GM12878 (cell line): ENCODE data around the gene GALNT18. TPM values are rescaled to one million over a fixed set of nuclear protein-coding genes. Genes with fewer than 3 reads are reported as not detected.

Experiments
- ATAC-seq: fragments of 200-7000 bp; cut with Tn5 transposase; 3 replicates; pipeline ENCODE4 v1.9.1; 2020; ENCODE audit warnings: mild to moderate bottlenecking, moderate library complexity
- BruUV-seq: library from RNA; stranded (reverse); fragments of 400-500 nt; replicated peaks from 2 replicates; lab custom pipeline; 2021; lab: Mats Ljungman, UMichigan
- CTCF ChIA-PET: fragments of 300-600 bp; sonication (Branson Sonifier 250); formaldehyde crosslinking; extraction: SDS; loops from one replicate; lab custom pipeline; 2021; ENCODE audit warnings: inconsistent platforms; lab: Yijun Ruan, JAX
- POLR2A ChIA-PET: fragments of 350-600 bp; formaldehyde crosslinking; extraction: SDS; loops from one replicate; lab custom pipeline; 2021; ENCODE audit warnings: inconsistent platforms; lab: Charles Lee
- RAD21 ChIA-PET: fragments of 300-600 bp; sonication (Branson Sonifier 250); formaldehyde crosslinking; loops from one replicate; lab custom pipeline; 2023; ENCODE audit warnings: antibody characterized with exemption; ENCODE audit not compliant: unreplicated experiment; lab: Charles Lee
- SMC1A ChIA-PET: fragments of 300-600 bp; sonication (Branson Sonifier 250); formaldehyde crosslinking; loops from one replicate; lab custom pipeline; 2023; ENCODE audit not compliant: unreplicated experiment, uncharacterized antibody; lab: Charles Lee
- DNase-seq: peaks from one replicate; pipeline ENCODE4 v3.0.0-alpha.2; 2011; ENCODE audit warnings: low read depth, low spot score
- FAIRE-seq: peaks from 3 replicates; lab custom pipeline; 2011; peaks lifted over from hg19 to GRCh38; lab: Jason Lieb, UNC
- H2AFZ ChIP-seq: 2 replicates; pipeline ENCODE4 v1.6.0; 2011; ENCODE audit warnings: low read depth, low read length, control low read depth; ENCODE audit not compliant: control insufficient read depth
- H3K27ac ChIP-seq: 2 replicates; pipeline ENCODE4 v1.5.1; 2011; ENCODE audit warnings: control low read depth; ENCODE audit not compliant: control insufficient read depth, insufficient read depth
- H3K27me3 ChIP-seq, 2 experiments: replicated peaks in 1 of 2; 2 replicates each; pipeline versions ENCODE4 v1.6.0 to v1.6.1; 2011; ENCODE audit warnings: low read length in 1 of 2; ENCODE audit not compliant: control insufficient read depth in 2 of 2, insufficient read depth in 2 of 2
- H3K36me3 ChIP-seq, 2 experiments: 2 replicates each; pipeline ENCODE4 v1.5.1; 2011; ENCODE audit warnings: low read length in 1 of 2; ENCODE audit not compliant: control insufficient read depth in 2 of 2, insufficient read depth in 2 of 2
- H3K4me1 ChIP-seq: 2 replicates; pipeline ENCODE4 v1.6.1; 2011; ENCODE audit warnings: mild to moderate bottlenecking, low read length, moderate library complexity, mixed read lengths; ENCODE audit not compliant: control insufficient read depth, insufficient read depth
- H3K4me2 ChIP-seq: 2 replicates; pipeline ENCODE4 v1.6.0; 2011; ENCODE audit warnings: control low read depth; ENCODE audit not compliant: control insufficient read depth, insufficient read depth
- H3K4me3 ChIP-seq: fragments of 200-600 bp; sonication (generic); 2 replicates; pipeline ENCODE4 v1.5.1; 2016
- H3K79me2 ChIP-seq: 2 replicates; pipeline ENCODE4 v1.6.0; 2011; ENCODE audit warnings: low read length; ENCODE audit not compliant: control insufficient read depth, insufficient read depth
- H3K9ac ChIP-seq: 2 replicates; pipeline ENCODE4 v1.8.0; 2011; ENCODE audit warnings: low read length, control low read depth, mixed read lengths; ENCODE audit not compliant: control insufficient read depth, insufficient read depth
- H3K9me3 ChIP-seq: replicated peaks from 3 replicates; pipeline ENCODE4 v1.5.1; 2011; ENCODE audit warnings: mild to moderate bottlenecking, low read length; ENCODE audit not compliant: control insufficient read depth, insufficient read depth
- H4K20me1 ChIP-seq: 2 replicates; pipeline ENCODE4 v1.6.0; 2011; ENCODE audit not compliant: control insufficient read depth, insufficient read depth
- ATF3 ChIP-seq: IDR thresholded peaks from 2 replicates; pipeline ENCODE4 v1.6.1; 2011; ENCODE audit warnings: low read depth, mild to moderate bottlenecking, low read length, moderate library complexity, borderline replicate concordance; ENCODE audit errors: extremely low read depth
- E2F4 ChIP-seq: IDR thresholded peaks from 2 replicates; pipeline ENCODE4 v1.6.1; 2012; ENCODE audit warnings: low read depth, low read length, improper control_type of control experiment
- NFXL1 ChIP-seq: fragments of 450-650 bp; IDR thresholded peaks from 2 replicates; pipeline ENCODE4 v1.6.1; 2017; ENCODE audit warnings: antibody characterized with exemption, mild to moderate bottlenecking, borderline replicate concordance
- PML ChIP-seq: IDR thresholded peaks from 2 replicates; pipeline ENCODE4 v1.6.1; 2012; ENCODE audit warnings: low read length, inconsistent platforms
- POLR2AphosphoS2 ChIP-seq: IDR thresholded peaks from 2 replicates; pipeline ENCODE4 v1.6.1; 2011; ENCODE audit warnings: low read depth, mild to moderate bottlenecking, low read length, improper control_type of control experiment, moderate library complexity
- POU2F2 ChIP-seq: IDR thresholded peaks from 3 replicates; pipeline ENCODE4 v1.6.1; 2011; ENCODE audit warnings: low read depth, mild to moderate bottlenecking, low read length, borderline replicate concordance
- SKIL ChIP-seq: fragments of 450-650 bp; IDR thresholded peaks from 2 replicates; pipeline ENCODE4 v1.6.1; 2017; ENCODE audit warnings: mild to moderate bottlenecking, low read depth, inconsistent platforms; ENCODE audit not compliant: poor library complexity, severe bottlenecking
- SPI1 ChIP-seq: IDR thresholded peaks from 2 replicates; pipeline ENCODE4 v1.6.1; 2011; ENCODE audit warnings: low read depth, mild to moderate bottlenecking, low read length, moderate library complexity, borderline replicate concordance; ENCODE audit not compliant: insufficient read depth
- SREBF2 ChIP-seq: IDR thresholded peaks from 2 replicates; pipeline ENCODE4 v1.6.1; 2012; ENCODE audit warnings: mild to moderate bottlenecking, low read length
- SRF ChIP-seq, 2 experiments: IDR thresholded peaks; 2 replicates each; pipeline ENCODE4 v1.6.1; 2011; ENCODE audit warnings: low read depth in 2 of 2, low read length in 2 of 2, mild to moderate bottlenecking in 1 of 2, moderate library complexity in 1 of 2
- TCF3 ChIP-seq: IDR thresholded peaks from 2 replicates; pipeline ENCODE4 v1.6.1; 2012; ENCODE audit warnings: low read depth, mild to moderate bottlenecking, low read length, borderline replicate concordance; ENCODE audit not compliant: insufficient read depth
- ZNF274 ChIP-seq: IDR thresholded peaks from one replicate; pipeline ENCODE4 v1.8.0; 2011; ENCODE audit not compliant: insufficient read length, insufficient read depth
- WGBS: methylation state at CpG from one replicate; pipeline ENCODE4 v1.1.6; 2016; ENCODE audit warnings: low lambda C conversion rate; ENCODE audit not compliant: insufficient replicate concordance, insufficient coverage; ENCODE audit errors: missing lambda C conversion rate; 5-methylcytosine and 5-hydroxymethylcytosine counted together
- in situ Hi-C: fragments of 300-500 bp; cut with MboI; formaldehyde crosslinking; loops from 9 replicates; pipeline ENCODE4 v1.14.3; 2018; ENCODE audit warnings: mixed read lengths
- intact Hi-C: fragments of 100-400 bp; cut with micrococcal nuclease; formaldehyde crosslinking; loops from one replicate; pipeline ENCODE4 v1.14.2; 2022; ENCODE audit not compliant: unreplicated experiment
- polyA plus RNA-seq, 11 experiments: library from polyadenylated mRNA; depleted of rRNA in 4 of 11; unstranded in 6 of 11; stranded (reverse) in 5 of 11; fragments of >200 nt; fragmentation: Nextera tagmentation in 4 of 11; fragmentation: Illumina TruSeq in 1 of 11; extraction: Ambion mirVana in 4 of 11; extraction: Trizol in 1 of 11; gene quantifications; 1 replicate in 1 of 11; 2 replicates in 10 of 11; pipeline versions ENCODE4 v1.2.1 to v1.2.3, GENCODE V29; 2011 to 2016; ENCODE audit warnings: inconsistent platforms in 2 of 11, missing spikeins in 2 of 11, low read depth in 1 of 11
- total RNA-seq, 4 experiments: library from RNA; depleted of rRNA in 3 of 4; stranded (reverse); fragments of >200 nt in 3 of 4; fragmentation: Illumina TruSeq in 1 of 4; extraction: Trizol in 1 of 4; gene quantifications; 2 replicates each; pipeline versions ENCODE4 v1.2.1 to v1.2.3, GENCODE V29; 2013 to 2021
- TF ChIP-seq, protein P1 (sequence below): IDR thresholded peaks from 2 replicates; pipeline ENCODE4 v1.6.1; 2012; ENCODE audit warnings: improper control_type of control experiment, low read depth, low read length; ENCODE audit not compliant: insufficient replicate concordance

Gene GALNT18
- total and polyA plus RNA-seq, 10 of the 15 experiments (the other 5 are each of a cell fraction or from before 2014, with no cell fraction given) = 1.2 to 14.2 (median 6.3) TPM

DNA sequence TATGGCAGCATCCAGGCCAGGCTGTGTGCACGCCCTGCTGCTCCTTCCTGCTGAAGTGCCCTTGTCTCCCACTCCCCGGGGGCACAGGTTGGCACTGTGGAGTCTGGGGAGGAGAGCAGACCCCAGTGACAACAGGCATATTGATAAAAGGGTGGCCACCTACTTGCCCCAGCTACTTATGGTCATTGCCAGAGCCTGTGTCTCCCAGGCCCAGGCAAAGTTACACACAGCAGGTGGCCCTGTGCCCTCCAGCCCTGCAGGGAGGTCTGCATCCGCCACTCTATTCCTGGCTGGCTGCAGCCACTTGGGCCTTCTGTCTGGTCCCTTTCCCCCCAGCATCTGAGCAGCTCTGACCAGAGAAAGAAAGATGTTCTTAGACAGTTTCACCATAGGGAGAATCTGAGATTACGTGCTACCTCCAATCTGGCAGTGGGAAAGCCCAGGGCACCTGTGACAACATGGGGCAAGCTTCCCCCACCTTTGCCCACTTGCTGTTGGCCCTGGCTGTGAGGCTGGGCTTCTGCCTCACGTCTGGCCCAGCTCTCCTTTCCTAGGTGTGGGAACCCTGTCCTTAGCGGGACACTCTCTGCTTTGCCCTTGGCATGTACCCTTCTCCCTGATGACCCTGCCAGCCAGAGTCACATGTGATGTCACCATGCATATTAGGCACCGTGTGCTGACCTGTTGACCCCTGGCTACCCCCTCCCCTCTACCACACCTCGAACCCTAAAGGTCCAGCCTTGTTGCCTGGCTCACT is 243.4 kb downstream of the GALNT18 start:
- Histone ChIP-seq H3K36me3 (peaks cover 2 to 5% of the 10 kb centered on the region in 2 experiments; a peak in 2 of 4 replicates), H3K79me2 (no peaks in the 10 kb centered on the region), H3K4me3 (no peak overlapping the region), H3K4me2 (no peak overlapping the region), H3K9ac (no peak overlapping the region), H2AFZ (no peak overlapping the region), H3K4me1 (no peaks in the 10 kb centered on the region), H3K27me3 (no peaks in the 10 kb centered on the region), H3K27ac (no peak overlapping the region), H4K20me1 (no peaks in the 10 kb centered on the region), H3K9me3 (no peaks in the 10 kb centered on the region)
- TF ChIP-seq ATF3 (no peak), SREBF2 (no peak), TCF3 (no peak), E2F4 (no peak), SRF (IDR thresholded peaks at IDR 0.05; ENCODE audit: low read depth in 2 of 2, low read length in 2 of 2) (no peak), PML (no peak), NFXL1 (no peak), SKIL (no peak), ZNF274 (no peak), POLR2AphosphoS2 (no peak), SPI1 (no peak), POU2F2 (no peak)
- TF ChIP-seq, protein P1, sequence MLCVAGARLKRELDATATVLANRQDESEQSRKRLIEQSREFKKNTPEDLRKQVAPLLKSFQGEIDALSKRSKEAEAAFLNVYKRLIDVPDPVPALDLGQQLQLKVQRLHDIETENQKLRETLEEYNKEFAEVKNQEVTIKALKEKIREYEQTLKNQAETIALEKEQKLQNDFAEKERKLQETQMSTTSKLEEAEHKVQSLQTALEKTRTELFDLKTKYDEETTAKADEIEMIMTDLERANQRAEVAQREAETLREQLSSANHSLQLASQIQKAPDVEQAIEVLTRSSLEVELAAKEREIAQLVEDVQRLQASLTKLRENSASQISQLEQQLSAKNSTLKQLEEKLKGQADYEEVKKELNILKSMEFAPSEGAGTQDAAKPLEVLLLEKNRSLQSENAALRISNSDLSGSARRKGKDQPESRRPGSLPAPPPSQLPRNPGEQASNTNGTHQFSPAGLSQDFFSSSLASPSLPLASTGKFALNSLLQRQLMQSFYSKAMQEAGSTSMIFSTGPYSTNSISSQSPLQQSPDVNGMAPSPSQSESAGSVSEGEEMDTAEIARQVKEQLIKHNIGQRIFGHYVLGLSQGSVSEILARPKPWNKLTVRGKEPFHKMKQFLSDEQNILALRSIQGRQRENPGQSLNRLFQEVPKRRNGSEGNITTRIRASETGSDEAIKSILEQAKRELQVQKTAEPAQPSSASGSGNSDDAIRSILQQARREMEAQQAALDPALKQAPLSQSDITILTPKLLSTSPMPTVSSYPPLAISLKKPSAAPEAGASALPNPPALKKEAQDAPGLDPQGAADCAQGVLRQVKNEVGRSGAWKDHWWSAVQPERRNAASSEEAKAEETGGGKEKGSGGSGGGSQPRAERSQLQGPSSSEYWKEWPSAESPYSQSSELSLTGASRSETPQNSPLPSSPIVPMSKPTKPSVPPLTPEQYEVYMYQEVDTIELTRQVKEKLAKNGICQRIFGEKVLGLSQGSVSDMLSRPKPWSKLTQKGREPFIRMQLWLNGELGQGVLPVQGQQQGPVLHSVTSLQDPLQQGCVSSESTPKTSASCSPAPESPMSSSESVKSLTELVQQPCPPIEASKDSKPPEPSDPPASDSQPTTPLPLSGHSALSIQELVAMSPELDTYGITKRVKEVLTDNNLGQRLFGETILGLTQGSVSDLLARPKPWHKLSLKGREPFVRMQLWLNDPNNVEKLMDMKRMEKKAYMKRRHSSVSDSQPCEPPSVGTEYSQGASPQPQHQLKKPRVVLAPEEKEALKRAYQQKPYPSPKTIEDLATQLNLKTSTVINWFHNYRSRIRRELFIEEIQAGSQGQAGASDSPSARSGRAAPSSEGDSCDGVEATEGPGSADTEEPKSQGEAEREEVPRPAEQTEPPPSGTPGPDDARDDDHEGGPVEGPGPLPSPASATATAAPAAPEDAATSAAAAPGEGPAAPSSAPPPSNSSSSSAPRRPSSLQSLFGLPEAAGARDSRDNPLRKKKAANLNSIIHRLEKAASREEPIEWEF = no peak
- 28% methylated on average over 8 of the region's 8 CpGs for WGBS
- CTCF ChIA-PET = no interaction called here
- intact Hi-C loops (no loop called here), in situ Hi-C loops (no loop called here)
- no TSS peak for BruUV-seq
- SMC1A ChIA-PET = interaction anchor here (1.0 kb wide), 1 partner anchor 251 kb away, joined by 3 read pairs; no protein-coding TSS in a partner anchor
- POLR2A ChIA-PET = interaction anchor here (0.5 to 0.6 kb wide), 2 partner anchors 326 to 1457 kb away, joined by 3 read pairs; no protein-coding TSS in a partner anchor
- RAD21 ChIA-PET = no interaction called here
- FAIRE-seq = no peak
- ATAC-seq = no peak
- no peak for DNase-seq
